Upper lobe of left lung (tissue), 4 donors: ENCODE measurements around the gene ARMC6.

Source experiments
- EP300 ChIP-seq, 4 donors: sonication (generic); formaldehyde crosslinking; IDR thresholded peaks; one replicate each; pipeline ENCODE4 v1.5.1; 2017; ENCODE audit warnings: antibody characterized with exemption in 4 of 4, control low read depth in 2 of 4
- POLR2A ChIP-seq, 4 donors: fragments of 450-650 bp; IDR thresholded peaks; one replicate each; pipeline ENCODE4 v1.5.1; 2016 to 2017; ENCODE audit warnings: antibody characterized with exemption in 4 of 4, mild to moderate bottlenecking in 2 of 4
- POLR2AphosphoS5 ChIP-seq, 2 donors: sonication (generic); formaldehyde crosslinking; IDR thresholded peaks; one replicate each; pipeline ENCODE4 v1.5.1; 2017; ENCODE audit warnings: antibody characterized with exemption in 2 of 2
- TF ChIP-seq, protein P1 (sequence below), 6 experiments: fragments of 450-650 bp in 4 of 6; fragments of 200-600 bp in 2 of 6; sonication (generic) in 2 of 6; IDR thresholded peaks; one replicate each; pipeline ENCODE4 v1.5.1; 2016 to 2019; ENCODE audit warnings: antibody characterized with exemption in 6 of 6

DNA sequence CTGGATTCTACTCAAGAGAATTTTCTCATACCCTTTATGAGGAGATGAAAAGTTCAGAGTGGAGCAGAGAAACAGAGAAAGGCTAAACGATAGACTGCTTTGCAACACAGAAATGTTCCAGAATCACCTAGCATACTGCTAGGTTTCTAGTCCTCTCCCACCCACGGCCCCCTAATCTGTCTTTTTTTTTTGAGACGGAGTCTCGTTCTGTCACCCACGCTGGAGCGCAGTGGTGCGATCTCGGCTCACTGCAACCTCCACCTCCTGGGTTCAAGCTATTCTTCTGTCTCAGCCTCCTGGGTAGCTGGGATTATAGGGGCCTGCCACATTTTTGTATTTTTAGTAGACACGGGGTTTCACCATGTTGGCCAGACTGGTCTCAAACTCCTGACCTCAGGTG, 4.9 kb upstream of the ARMC6 start:
- TF ChIP-seq, protein P1, sequence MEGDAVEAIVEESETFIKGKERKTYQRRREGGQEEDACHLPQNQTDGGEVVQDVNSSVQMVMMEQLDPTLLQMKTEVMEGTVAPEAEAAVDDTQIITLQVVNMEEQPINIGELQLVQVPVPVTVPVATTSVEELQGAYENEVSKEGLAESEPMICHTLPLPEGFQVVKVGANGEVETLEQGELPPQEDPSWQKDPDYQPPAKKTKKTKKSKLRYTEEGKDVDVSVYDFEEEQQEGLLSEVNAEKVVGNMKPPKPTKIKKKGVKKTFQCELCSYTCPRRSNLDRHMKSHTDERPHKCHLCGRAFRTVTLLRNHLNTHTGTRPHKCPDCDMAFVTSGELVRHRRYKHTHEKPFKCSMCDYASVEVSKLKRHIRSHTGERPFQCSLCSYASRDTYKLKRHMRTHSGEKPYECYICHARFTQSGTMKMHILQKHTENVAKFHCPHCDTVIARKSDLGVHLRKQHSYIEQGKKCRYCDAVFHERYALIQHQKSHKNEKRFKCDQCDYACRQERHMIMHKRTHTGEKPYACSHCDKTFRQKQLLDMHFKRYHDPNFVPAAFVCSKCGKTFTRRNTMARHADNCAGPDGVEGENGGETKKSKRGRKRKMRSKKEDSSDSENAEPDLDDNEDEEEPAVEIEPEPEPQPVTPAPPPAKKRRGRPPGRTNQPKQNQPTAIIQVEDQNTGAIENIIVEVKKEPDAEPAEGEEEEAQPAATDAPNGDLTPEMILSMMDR (IDR thresholded peaks at IDR 0.05) = no peak
- no peak for TF ChIP-seq POLR2A (IDR thresholded peaks at IDR 0.05)
- TF ChIP-seq POLR2AphosphoS5 (IDR thresholded peaks at IDR 0.05) = no peak
- TF ChIP-seq EP300 (IDR thresholded peaks at IDR 0.05) = no peak
